CD14-positive monocyte (primary cell): ENCODE data around the gene IKZF1. TPM values are rescaled to one million over a fixed set of nuclear protein-coding genes. Genes with fewer than 3 reads are reported as not detected.

Experiments used
- DNase-seq, 3 donors: peaks; one replicate each; pipeline ENCODE4 v3.0.0-alpha.2; 2011 to 2022
- H2AFZ ChIP-seq: 2 replicates; pipeline ENCODE4 v1.6.0; 2012; ENCODE audit warnings: mild to moderate bottlenecking, low read depth, low read length, inconsistent platforms; ENCODE audit not compliant: insufficient read depth, poor library complexity, severe bottlenecking
- H3K27ac ChIP-seq, 2 donors: 1 replicate in 1 of 2; 2 replicates in 1 of 2; pipeline ENCODE4 v1.5.1; 2012 to 2013; ENCODE audit warnings: low read length in 2 of 2, control low read depth in 1 of 2, inconsistent platforms in 1 of 2, low read depth in 1 of 2, mild to moderate bottlenecking in 1 of 2
- H3K27me3 ChIP-seq, 2 donors: one replicate each; pipeline versions ENCODE4 v1.6.0 to v1.6.1; 2011 to 2013; ENCODE audit warnings: low read length in 2 of 2; ENCODE audit not compliant: control insufficient read depth in 2 of 2, insufficient read depth in 2 of 2
- H3K36me3 ChIP-seq, 2 donors: replicated peaks in 1 of 2; 1 replicate in 1 of 2; 2 replicates in 1 of 2; pipeline versions ENCODE4 v1.5.1 to v1.6.1; 2012 to 2013; ENCODE audit warnings: low read length in 2 of 2, control low read depth in 1 of 2, inconsistent platforms in 1 of 2, mild to moderate bottlenecking in 1 of 2; ENCODE audit not compliant: insufficient read depth in 2 of 2, control insufficient read depth in 1 of 2
- H3K4me1 ChIP-seq, 2 donors: 1 replicate in 1 of 2; 2 replicates in 1 of 2; pipeline versions ENCODE4 v1.5.1 to v1.6.1; 2012 to 2013; ENCODE audit warnings: low read length in 2 of 2, control low read depth in 1 of 2, inconsistent platforms in 1 of 2, mild to moderate bottlenecking in 1 of 2, moderate library complexity in 1 of 2; ENCODE audit not compliant: insufficient read depth in 2 of 2, control insufficient read depth in 1 of 2
- H3K4me2 ChIP-seq: replicated peaks from 2 replicates; pipeline ENCODE3; 2012; ENCODE audit warnings: low read length, moderate library complexity, mild to moderate bottlenecking; ENCODE audit not compliant: poor library complexity, severe bottlenecking; ENCODE audit errors: extremely low read depth
- H3K4me3 ChIP-seq, 3 experiments: fragments of 200-600 bp in 1 of 3; sonication (generic) in 1 of 3; replicated peaks in 1 of 3; 1 replicate in 2 of 3; 2 replicates in 1 of 3; pipeline ENCODE4 v1.5.1; 2011 to 2013; ENCODE audit warnings: low read length in 3 of 3, mild to moderate bottlenecking in 3 of 3, control low read depth in 2 of 3, low read depth in 2 of 3, inconsistent platforms in 1 of 3, moderate library complexity in 1 of 3
- H3K79me2 ChIP-seq: 2 replicates; pipeline ENCODE4 v1.6.0; 2012; ENCODE audit warnings: mild to moderate bottlenecking, control low read depth, inconsistent platforms, low read length, moderate library complexity; ENCODE audit not compliant: insufficient read depth
- H3K9ac ChIP-seq: 2 replicates; pipeline ENCODE4 v1.6.0; 2017; ENCODE audit warnings: low read length, mild to moderate bottlenecking; ENCODE audit not compliant: insufficient read depth, poor library complexity, severe bottlenecking
- H3K9me3 ChIP-seq, 2 donors: replicated peaks in 1 of 2; 1 replicate in 1 of 2; 2 replicates in 1 of 2; pipeline versions ENCODE4 v1.5.1 to v1.6.1; 2012 to 2013; ENCODE audit warnings: low read length in 2 of 2, control low read depth in 1 of 2; ENCODE audit not compliant: control insufficient read depth in 1 of 2, insufficient read depth in 1 of 2
- H4K20me1 ChIP-seq: 2 replicates; pipeline ENCODE4 v1.6.0; 2012; ENCODE audit warnings: mild to moderate bottlenecking, low read length, control low read depth, moderate library complexity; ENCODE audit not compliant: insufficient read depth
- H3K27ac Mint-ChIP-seq, 7 donors: one replicate each; pipeline ENCODE4 v1.8.0; 2020; ENCODE audit warnings: mild to moderate bottlenecking in 7 of 7, mixed read lengths in 7 of 7, moderate library complexity in 6 of 7, inconsistent platforms in 2 of 7
- H3K27me3 Mint-ChIP-seq, 3 donors: one replicate each; pipeline ENCODE4 v1.8.0; 2021 to 2022; ENCODE audit warnings: low read depth in 3 of 3, mild to moderate bottlenecking in 3 of 3, mixed read lengths in 3 of 3, moderate library complexity in 3 of 3, inconsistent platforms in 1 of 3
- H3K36me3 Mint-ChIP-seq, 2 donors: one replicate each; pipeline ENCODE4 v1.8.0; 2020; ENCODE audit warnings: mixed read lengths in 2 of 2, inconsistent platforms in 1 of 2, mild to moderate bottlenecking in 1 of 2
- H3K4me1 Mint-ChIP-seq: one replicate; pipeline ENCODE4 v1.8.0; 2020; ENCODE audit warnings: mild to moderate bottlenecking, mixed read lengths
- H3K4me3 Mint-ChIP-seq, 2 donors: one replicate each; pipeline ENCODE4 v1.8.0; 2020; ENCODE audit warnings: mild to moderate bottlenecking in 2 of 2, mixed read lengths in 2 of 2, moderate library complexity in 1 of 2
- H3K9me3 Mint-ChIP-seq, 7 donors: one replicate each; pipeline ENCODE4 v1.8.0; 2020 to 2022; ENCODE audit warnings: mixed read lengths in 7 of 7, mild to moderate bottlenecking in 6 of 7, moderate library complexity in 6 of 7, inconsistent platforms in 2 of 7
- WGBS: methylation state at CpG from one replicate; pipeline ENCODE4 v1.1.5; 2013; ENCODE audit warnings: missing lambda C conversion rate; ENCODE audit not compliant: insufficient coverage; 5-methylcytosine and 5-hydroxymethylcytosine counted together
- intact Hi-C, 2 donors: fragments of 100-400 bp; cut with micrococcal nuclease; formaldehyde crosslinking; loops; one replicate each; pipeline versions ENCODE4 v1.15.0 to v1.15.1; 2023
- polyA plus RNA-seq, 3 donors: library from polyadenylated mRNA; depleted of rRNA in 1 of 3; unstranded in 2 of 3; stranded (reverse) in 1 of 3; fragments of 300-500 nt in 2 of 3; fragments of >200 nt in 1 of 3; fragmentation: Illumina TruSeq in 2 of 3; gene quantifications; 1 replicate in 2 of 3; 2 replicates in 1 of 3; pipeline ENCODE4 v1.2.3, GENCODE V29; 2012 to 2021
- TF ChIP-seq, protein P1 (sequence below): fragments of 200-600 bp; IDR thresholded peaks from one replicate; pipeline ENCODE4 v1.8.0; 2022; ENCODE audit warnings: antibody characterized with exemption, mild to moderate bottlenecking

IKZF1 gene
- polyA plus RNA-seq, 3 donors, result 38.4 to 130 (median 80.2) TPM

DNA sequence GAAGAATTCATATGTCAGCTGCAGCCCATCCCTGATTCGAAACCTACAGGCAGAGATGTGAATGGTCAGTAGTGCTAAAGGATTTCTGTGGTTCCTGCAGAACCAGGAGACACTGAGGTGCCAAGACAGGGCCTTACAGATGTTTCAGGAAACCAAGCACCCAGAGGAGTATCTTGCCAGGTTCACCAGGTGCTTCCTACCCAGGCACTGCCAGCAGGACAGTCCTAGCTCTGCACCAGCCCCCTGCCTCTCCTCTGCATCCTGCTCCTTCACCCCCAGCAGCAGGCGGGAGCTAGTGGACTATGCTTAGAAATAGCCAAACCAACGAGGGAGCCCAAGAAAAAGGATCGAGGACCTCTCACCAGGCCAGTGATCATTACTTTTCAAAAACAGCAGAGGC lies 4.2 kb upstream of the IKZF1 start:
- H3K27me3 Mint-ChIP-seq, result peaks cover 1 to 7% (median 3%) of the 10 kb centered on the region in 3 donors
- Histone ChIP-seq H3K4me2 (no peak overlapping the region), H3K79me2 (peaks cover 15% of the 10 kb centered on the region), H2AFZ (no peak overlapping the region), H3K9me3 (no peaks in the 10 kb centered on the region), H4K20me1 (peaks cover 7% of the 10 kb centered on the region), H3K27me3 (no peaks in the 10 kb centered on the region), H3K4me3 (no peak overlapping the region), H3K27ac (no peak overlapping the region), H3K9ac (no peak overlapping the region), H3K36me3 (no peaks in the 10 kb centered on the region), H3K4me1 (peaks cover 11 to 17% of the 10 kb centered on the region in 2 donors)
- H3K4me3 Mint-ChIP-seq, result no peak overlapping the region
- intact Hi-C loops, result loop anchor here in 1 of 2 donors (5.0 to 10.0 kb wide), 3 partner anchors 42 to 114 kb away; no protein-coding TSS in a partner anchor
- DNase-seq, result no peak
- no peaks in the 10 kb centered on the region for H3K9me3 Mint-ChIP-seq
- no peaks in the 10 kb centered on the region for H3K36me3 Mint-ChIP-seq
- WGBS, result 44% methylated on average over 2 of the region's 4 CpGs
- H3K4me1 Mint-ChIP-seq, result peaks cover 22% of the 10 kb centered on the region
- TF ChIP-seq, protein P1, sequence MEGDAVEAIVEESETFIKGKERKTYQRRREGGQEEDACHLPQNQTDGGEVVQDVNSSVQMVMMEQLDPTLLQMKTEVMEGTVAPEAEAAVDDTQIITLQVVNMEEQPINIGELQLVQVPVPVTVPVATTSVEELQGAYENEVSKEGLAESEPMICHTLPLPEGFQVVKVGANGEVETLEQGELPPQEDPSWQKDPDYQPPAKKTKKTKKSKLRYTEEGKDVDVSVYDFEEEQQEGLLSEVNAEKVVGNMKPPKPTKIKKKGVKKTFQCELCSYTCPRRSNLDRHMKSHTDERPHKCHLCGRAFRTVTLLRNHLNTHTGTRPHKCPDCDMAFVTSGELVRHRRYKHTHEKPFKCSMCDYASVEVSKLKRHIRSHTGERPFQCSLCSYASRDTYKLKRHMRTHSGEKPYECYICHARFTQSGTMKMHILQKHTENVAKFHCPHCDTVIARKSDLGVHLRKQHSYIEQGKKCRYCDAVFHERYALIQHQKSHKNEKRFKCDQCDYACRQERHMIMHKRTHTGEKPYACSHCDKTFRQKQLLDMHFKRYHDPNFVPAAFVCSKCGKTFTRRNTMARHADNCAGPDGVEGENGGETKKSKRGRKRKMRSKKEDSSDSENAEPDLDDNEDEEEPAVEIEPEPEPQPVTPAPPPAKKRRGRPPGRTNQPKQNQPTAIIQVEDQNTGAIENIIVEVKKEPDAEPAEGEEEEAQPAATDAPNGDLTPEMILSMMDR, result no peak
- H3K27ac Mint-ChIP-seq, result peak overlapping the region in 1 of 7 donors; percentile 71

DNA sequence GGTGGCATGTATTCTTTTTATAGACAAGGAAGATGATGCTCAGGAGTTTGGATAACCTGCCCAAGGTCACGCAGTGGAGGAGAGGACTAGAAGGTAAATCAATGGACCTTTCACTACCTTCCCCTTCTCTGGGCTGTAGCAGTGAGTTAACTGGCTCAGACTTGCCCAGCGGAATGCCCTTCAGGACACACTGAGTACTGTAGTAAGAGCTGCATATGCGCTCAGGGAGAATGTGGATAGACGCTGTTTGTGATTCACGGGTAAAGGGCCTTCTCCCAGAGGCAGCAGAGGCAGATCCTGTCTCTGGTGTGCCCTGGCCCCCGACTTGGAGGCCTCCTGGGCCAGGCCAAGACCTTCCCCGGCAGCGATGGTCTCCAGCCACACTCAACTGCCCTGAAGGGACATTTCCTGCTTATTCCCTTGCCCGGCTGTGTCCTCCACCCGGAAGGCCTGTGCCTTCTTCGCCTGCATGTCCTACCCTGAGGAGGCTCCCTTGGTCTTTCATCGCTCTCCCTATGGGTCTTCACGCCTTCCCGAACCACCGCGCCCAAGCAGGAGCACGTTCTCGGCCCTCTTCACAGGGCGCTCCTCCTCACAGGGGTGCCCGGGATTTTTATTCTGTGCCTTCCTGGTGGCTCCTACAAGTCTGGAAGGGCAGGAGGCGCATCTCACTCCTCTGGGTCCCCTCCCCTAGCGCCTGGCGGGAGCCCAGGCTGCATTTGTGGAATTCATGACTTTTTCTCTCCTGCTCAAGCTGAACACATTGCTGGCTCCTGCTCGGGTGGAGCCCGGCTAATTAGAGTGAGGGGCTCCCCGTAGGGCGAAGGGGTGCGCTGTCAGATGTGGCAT lies 1.8 kb upstream of the IKZF1 start:
- Mint-ChIP-seq H3K4me3 (peak overlapping the region; percentile 75 to 78), H3K9me3 (no peaks in the 10 kb centered on the region), H3K4me1 (peaks cover 33% of the 10 kb centered on the region), H3K36me3 (peaks cover 6 to 7% of the 10 kb centered on the region in 2 donors), H3K27me3 (peaks cover 1 to 7% (median 3%) of the 10 kb centered on the region in 3 donors), H3K27ac (peak overlapping the region in 5 of 7 donors; percentile 9 to 79 (median 47))
- TF ChIP-seq, protein P1, result no peak
- Histone ChIP-seq H3K27me3 (no peaks in the 10 kb centered on the region), H3K36me3 (no peaks in the 10 kb centered on the region), H2AFZ (no peak overlapping the region), H3K9ac (no peak overlapping the region), H4K20me1 (peaks cover 24% of the 10 kb centered on the region), H3K79me2 (peaks cover 38% of the 10 kb centered on the region), H3K9me3 (no peaks in the 10 kb centered on the region), H3K27ac (peak overlapping the region in 1 of 2 donors; percentile 71), H3K4me2 (peak overlapping the region; percentile 81), H3K4me3 (peak overlapping the region in 1 of 3 experiments; percentile 71), H3K4me1 (peaks cover 13 to 29% of the 10 kb centered on the region in 2 donors)
- 98% methylated on average over 27 of the region's 28 CpGs for WGBS
- DNase-seq, result no peak
- intact Hi-C loops, result loop anchor here in 1 of 2 donors (5.0 to 10.0 kb wide), 3 partner anchors 40 to 112 kb away; no protein-coding TSS in a partner anchor
